DMS53 treated with DMSO at 0.1 percent for 48 hours (cell line): ENCODE results near the gene KIF12.

Experiments used
- DNase-seq: peaks from one replicate; lab custom pipeline; 2025; ENCODE audit not compliant: unreplicated experiment; lab: John Stamatoyannopoulos, UW

Gene KIF12

DNA sequence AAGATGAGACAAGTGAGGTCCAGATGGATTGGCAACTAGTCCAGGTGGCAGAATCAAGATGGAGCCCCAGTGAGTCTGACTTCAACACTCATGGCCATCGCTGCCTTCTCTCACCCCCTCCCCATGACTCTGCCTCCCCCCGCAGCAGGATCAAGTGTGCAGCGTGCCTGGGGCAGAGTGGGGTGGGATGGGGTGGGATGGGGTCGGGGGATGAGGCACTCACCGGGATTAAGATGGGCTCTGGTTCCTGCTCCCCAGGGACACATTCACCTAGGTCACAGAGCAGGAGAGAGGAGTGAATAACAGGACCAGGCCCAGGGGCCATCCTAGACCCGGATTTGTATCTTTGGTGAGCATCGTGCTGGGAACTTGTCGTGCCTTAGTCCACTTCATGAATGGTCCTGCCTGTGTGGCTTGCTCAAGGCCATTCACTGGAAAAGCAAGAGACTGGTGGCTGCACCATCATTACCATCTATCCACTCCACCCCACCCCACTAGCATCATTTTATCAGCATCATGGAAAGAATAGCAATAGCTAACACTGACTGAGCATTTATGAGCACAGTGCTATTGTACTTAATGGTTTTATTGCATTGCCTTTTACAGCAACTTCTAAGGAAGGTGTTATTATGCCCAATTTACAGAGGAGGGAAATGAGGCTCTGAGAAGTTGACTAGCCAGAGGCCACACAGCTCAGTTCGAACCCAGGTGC, 29.5 kb downstream of the KIF12 start:
- DNase-seq: no peak

DNA sequence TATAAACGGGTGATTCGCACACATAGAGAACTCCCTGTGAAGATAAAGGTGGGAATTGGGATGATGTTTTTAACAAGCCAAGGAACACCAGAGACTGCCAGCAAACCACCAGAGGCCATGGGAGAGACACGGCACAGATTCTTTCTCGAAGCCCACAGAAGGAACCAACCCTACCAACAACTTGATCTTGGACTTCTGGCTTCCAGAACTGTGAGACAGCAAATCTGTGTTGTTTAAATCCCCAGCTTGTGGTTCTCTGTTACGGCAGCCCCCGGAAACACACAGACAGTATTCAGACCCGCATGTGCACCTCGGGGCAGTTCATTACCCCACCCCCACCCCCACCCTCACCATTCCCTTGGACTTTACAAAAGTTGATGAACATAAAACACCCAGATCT, 33.8 kb downstream of the KIF12 start:
- no peak for DNase-seq

DNA sequence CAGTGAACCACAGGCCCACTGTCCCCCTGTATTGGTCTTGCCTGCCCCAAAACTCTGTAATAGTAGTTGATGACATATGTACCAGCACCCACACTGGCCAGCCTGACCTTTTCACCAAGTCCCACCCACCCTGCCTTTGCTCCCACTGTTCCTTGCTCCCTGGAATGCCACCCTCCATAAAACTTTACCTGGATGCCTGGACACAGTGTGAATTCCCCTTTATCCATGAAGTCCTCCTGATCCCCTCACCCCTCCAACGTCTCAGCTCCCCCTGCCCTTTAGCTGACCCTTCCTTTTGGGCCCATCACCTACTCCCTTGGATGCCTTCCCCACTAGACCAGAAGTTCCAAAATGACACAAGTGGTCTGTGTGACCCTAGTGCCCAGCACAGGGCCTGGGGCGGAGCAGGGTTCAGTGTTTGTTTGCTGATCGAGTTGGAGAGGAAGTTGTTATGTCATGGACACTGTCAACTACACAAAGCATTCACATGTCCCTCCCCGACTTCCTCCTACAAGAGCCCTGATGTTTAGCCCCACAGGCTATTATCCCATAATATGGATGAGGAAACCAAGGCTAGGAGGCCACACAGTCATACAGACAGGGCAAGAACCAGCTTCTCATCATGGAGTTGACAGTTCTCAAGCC, 37.1 kb downstream of the KIF12 start:
- DNase-seq: no peak

DNA sequence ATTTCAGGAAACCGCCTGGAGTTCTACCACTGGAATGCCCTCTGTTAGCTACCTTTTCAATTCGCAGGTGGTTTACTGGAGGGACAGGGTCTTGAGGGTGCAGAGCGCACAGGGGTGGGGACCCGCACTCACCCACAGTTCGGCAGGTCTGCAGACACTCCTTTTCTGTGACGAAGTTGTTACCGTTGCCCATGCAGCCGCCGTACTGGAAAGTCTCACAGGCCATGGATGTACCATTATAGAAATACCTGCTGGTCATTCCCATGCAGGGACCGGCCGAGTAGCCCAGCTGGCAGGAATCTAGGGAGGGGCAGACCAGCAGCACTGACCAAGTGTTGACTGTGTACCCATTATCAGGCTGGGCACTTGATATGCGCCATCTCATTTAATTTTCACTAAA, 37.8 kb downstream of the KIF12 start:
- DNase-seq: no peak

DNA sequence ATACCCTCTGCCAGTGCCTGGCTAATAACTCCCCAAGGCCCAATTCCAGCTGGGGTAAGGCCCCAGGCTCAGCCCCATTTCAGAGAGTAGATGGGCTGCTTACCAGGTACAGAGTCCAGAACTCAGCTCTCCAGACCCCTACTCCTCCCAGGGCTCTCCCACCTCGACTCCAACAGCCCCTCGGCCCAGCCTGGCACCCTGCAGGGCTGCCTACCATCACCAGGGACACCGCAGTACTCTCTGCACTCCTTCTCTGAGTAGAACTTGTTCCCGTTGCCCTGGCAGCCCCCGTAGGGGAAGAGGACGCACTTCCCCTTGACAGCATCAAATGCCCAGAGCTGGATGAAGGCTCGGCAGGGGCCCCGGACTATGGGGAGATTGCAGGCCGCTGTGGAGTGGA, 38.4 kb downstream of the KIF12 start:
- DNase-seq: no peak

DNA sequence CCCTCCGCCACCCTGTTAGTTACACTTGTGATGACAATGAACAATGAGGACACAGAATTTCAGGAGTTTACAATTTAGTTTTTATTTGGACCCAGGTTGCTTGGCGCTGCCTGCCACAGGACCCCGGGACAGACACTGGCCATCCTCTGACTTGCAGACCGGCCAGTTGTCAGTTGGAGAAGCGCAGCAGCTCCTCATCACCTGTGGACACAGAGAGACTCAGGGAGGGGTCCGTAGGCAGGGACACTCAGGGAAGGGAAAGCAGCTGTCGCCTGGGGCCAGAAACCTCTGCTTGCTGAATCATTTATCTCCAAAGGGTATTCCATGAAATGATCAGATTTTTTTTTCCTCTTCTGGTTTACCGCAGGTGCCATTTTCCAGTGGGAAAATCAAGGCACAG, 39.0 kb downstream of the KIF12 start:
- DNase-seq: no peak

DNA sequence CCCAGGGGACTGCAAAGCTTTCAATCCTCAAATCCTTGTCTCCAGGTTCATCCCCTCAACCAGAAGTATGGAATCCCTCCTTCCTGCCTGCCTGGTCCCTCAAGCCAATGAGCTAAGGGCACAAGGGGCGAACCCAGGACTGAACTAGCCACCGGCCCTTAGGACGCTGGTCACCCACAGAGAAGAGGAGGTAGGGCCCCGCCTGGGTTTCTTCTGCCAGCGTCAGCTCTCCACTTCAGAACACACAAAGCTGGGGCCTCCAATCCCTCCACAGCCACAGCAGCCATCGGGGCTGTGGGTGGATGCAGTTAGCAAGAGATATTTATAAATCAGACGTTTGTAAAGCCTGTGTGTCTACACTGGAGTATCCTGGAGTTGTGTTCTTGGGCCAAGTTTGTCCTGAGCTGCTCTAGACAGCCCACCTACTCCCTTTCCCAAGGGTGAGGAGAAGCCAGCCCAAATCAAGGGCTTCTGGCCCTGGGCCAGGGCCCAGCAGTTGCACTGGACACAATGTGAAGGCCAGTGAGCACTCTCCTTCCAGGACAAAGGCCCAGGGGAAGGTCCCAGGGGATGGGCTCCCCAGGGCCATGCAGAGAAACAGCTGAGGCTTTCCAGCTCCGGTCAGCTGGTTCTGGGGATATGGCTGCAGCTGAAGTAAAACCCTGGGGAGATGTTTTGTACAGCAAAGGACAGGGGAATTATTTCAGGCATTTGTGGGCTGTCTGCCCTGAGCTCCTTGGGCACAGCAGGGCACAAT, 39.9 kb downstream of the KIF12 start:
- DNase-seq: no peak

DNA sequence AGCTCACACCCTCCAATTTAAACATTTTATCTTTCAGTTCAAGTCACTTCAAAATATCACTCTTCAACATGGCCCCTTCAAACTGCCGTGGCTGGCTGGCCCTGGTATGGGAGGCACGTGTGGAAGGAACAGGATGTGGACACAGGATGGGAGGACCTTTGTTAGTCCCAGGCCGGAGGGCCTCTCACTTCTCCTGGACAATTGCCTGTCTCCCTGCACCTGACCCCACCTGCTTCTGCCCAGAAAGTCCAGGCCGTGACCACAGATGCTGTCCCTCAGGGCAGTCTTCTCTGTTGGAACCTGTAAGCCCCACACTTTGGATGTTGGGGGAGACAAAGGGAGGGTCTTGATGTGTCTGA, 40.4 kb downstream of the KIF12 start:
- DNase-seq: no peak

DNA sequence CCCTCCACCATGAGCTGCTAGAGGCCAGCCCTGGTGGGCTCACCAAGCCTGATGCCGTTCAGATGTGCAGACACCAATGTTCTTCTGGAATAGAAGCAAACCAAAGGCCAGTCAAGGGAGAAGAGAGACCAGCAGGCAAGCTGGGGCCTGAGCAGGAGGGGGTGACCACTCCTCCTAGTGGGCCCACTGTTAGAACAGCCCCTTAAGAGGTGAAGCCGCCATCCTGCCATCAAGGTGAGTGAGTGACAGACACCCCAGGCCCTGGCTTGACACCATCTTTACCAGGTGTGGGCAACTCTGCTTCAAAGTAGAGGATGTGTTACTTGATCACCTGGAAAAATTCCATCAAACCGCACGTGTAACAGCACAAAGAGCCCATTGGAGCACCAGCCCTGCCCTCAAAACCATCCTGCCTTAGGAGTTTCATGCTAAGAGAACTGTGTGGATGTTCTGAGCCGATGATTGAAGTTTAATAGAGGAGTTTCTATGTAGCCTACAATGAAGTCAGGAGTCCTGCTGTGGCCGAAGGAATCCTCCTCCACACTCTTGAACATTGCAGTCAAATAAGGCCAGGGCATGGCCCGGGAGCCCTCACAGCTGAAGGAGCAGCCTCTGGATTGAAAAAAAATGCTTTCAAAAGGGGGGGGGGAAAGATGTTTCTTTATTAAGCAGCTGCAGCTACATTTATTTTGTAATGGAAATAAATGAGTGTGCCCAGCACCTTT, 41.8 kb downstream of the KIF12 start:
- no peak for DNase-seq

DNA sequence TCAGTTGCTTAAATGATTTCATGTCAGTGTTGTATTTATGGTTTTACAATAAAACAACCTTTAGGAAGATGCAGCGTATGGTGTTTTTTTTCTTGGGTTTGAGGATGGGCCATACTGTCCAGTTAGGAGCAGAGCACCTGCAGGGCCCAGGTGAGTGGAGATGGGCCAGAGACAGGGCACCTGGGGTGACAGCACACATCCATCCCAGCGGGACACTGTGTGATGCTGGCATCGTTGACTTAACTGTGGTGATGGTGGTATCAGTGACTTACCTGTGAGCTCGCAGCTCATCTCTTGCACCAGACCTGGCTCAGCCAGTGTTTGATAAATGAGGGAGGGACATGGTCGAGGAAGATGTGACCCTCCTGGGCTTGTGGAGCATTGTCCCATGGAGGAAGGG, 42.6 kb downstream of the KIF12 start:
- no peak for DNase-seq

DNA sequence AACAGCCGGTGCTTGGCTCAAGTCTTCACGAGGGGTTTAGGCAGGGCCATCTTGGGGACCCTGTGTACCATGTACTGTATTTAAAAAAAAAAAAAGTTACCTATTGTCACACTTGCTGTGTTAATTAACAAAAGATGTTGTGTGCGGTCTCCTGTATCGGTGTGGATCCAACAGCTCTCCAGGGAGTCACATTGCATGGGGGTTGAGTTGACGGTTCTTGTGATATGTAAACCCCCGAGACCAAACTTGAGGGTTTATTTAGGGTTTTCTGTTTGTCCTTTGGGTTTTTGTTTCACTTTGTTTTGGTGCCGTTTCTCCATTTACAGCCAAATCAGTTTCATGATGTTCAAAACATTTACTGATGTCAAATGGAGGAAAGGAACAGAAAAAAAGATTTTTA, 43.2 kb downstream of the KIF12 start:
- no peak for DNase-seq

DNA sequence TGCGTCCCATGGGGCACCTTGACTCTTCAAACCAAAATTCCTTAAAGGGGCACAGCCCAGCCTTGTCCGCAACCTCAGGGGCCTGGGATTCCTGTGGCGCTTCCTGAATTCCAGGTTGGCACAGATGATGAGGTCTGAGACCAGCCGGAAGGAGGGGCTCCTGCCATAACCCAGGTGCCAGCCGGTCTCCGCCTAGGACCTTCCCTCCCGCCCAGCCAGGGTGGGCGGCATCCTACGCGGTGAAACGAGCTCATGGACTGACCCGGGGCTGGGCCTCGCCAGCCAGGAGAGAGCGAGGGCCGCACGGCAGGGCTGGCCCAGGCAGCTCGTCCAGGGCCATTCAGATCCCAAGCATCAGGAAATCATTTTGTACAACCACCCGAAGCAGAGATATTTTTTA, 44.0 kb downstream of the KIF12 start:
- DNase-seq: no peak

DNA sequence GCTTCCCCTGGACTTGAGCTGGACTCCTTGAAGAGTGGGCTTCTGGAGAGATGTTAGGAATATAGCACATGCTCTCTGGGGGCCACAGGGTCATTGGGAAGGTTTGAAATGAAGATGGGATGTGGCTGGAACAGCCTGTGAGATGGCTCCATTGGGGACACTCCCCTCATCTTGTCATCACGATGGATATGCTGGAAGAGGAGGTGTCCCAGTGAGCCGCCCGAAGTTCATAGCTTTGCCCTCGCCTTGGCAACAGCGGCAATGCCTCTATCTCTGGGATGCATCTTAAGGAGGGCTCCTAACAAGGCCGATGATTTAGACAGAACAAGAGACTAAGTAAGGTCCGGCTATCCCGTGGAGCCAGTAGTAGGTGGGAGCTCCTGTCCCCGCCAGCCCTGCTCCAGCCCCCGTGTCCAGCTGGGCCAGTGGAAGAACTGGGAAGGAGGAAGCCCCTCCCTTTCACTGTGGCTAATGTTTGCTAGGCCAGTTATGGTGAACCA, 44.9 kb downstream of the KIF12 start:
- no peak for DNase-seq

DNA sequence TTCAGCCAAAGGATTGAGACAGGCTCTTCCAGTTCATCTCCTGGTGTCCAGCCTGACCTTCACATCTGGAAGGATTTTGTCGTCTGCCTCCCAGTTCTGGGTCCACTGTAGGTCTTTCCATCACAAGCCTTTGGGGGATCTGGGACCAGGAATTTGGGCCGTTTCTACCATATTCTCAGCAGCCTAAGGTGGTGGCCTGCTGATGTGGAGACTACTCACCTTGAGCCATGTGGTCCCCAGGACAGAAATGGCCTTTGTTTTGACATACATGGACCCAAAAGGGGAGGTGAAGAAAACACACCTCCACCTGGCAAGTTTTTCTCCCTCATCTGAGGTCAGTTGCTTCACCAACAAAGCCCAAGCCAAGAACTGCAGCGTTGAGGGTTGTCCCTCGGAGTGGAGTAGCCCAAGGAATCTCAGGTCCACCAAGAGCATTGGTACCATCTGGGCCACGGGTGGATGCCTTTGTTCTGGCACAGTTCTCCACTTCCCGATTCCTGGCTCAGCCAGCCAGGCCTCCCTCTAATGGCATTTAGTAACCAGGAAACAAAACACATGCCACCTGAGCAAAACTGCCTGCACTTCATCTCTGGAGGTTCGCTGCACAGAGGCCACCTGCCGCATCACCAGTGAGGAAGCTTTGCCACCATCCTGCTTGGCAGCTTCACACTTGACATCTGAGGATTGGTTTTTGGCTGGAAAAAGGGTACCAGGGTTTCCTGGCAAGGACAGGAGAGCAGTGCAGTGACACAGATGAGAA, 45.7 kb downstream of the KIF12 start:
- DNase-seq: no peak

DNA sequence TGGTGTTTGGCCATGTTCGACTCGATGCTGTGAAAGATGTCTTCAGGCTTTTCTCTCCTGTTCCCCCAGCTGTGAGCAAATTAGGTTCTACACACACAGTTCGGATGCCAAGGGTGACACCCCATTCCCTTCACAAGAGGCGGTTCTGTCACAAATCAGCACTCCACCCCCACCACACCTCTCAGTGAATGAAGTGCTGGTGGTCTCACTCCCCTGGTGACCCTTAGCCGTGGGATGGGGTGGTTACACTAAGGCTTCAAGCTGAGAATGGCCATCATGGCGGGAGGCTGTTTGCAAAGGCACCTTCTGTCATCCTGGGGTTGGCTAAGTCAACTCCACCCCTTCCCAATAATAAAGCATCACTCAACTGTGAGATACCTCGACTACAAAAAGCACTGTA, 47.4 kb downstream of the KIF12 start:
- DNase-seq: no peak

DNA sequence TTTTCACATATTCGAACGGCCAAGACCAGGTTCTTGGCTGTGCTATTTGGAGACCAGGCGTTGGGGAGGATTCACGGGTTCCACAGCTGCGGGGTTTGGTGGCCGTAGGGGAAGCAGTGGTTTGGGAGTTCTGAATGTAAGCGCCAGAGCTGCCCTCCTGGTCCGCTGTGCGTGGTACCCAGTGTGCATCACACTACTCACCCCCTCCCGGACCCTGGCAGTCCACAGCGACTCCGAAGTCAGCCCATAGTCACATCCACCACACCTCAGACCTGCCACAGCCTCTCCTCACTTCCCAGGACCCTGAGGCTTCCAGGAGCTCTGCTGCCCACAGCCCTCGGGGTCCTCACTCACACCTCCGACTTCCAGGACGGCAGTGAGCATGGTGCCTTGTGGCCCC, 47.8 kb downstream of the KIF12 start:
- DNase-seq: no peak

DNA sequence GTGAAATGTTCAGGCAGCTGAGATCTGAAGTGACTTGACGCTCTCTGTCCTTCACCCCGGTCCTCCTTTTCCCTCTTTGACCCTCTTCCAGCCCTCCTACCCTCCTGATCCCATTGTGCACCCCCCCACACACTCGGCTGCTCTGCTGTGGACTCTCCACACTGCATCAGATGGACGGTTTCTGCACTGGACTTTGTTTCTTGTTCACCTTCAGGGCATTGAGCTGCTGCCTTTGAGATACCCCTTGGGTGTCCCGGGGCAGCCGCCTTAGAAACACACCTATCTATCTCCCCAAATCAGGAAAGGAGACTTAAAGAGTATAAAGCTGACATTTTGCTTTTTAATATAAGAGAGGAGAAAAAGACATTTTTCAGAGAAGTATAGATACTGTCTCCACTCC, 48.4 kb downstream of the KIF12 start:
- no peak for DNase-seq

DNA sequence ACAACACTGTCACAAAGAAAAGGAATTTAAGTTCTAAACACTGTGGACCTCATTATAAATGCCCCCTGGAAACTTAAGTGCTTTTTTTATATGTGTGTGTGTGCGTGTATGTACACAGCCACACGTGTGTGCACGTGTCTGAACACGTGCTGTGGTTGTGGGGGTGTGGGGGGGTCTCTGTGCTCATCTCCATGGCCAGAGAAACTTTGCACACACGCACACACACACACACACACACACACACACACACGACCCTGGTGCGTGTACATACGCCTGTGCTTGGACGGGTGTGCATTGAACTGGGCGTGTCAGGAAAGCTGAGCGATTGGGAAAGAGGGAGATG, 48.9 kb downstream of the KIF12 start:
- no peak for DNase-seq

DNA sequence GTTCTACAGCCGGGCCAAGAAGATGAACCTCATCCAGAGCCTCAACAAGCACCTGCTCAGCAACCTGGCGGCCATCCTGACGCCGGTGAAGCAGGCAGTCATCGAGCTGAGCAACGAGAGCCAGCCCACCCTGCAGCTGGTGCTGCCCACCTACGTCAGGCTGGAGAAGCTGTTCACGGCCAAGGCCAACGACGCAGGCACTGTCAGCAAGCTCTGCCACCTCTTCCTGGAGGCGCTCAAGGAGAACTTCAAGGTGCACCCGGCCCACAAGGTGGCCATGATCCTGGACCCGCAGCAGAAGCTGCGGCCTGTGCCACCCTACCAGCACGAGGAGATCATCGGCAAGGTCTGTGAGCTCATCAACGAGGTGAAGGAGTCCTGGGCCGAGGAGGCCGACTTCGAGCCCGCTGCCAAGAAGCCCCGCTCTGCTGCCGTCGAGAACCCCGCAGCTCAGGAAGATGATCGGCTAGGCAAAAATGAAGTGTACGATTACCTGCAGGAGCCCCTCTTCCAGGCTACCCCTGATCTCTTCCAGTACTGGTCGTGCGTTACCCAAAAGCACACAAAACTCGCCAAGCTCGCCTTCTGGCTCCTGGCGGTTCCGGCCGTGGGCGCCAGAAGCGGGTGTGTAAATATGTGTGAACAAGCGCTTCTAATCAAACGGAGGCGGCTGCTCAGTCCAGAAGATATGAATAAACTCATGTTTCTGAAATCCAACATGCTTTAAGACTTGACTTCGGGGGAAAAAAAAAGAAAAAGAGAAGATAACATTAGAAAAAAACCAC, 49.5 kb downstream of the KIF12 start:
- no peak for DNase-seq
